Activated CD4-positive, alpha-beta T cell treated with anti-CD3 and anti-CD28 coated beads, Interleukin-2, Interleukin-6, amounts not matched to agents 100 ng/mL and 50 ng/mL, durations not matched to agents 16 hours and 8 hours (primary cell): ENCODE measurements around the gene XRCC5.
A peak's percentile ranks its signal among the peaks of the same experiment; 100 is the strongest.

Experiments
- DNase-seq: peaks from one replicate; pipeline ENCODE4 v3.0.0-alpha.2; 2020

The XRCC5 gene

GRCh38 chr2:216086207-216086893, 22.8 kb upstream of the XRCC5 start:
- no peak for DNase-seq

- peak; percentile 11 for DNase-seq
Observed at GRCh38 chr2:216090369-216090786, 18.8 kb upstream of the XRCC5 start.

DNA sequence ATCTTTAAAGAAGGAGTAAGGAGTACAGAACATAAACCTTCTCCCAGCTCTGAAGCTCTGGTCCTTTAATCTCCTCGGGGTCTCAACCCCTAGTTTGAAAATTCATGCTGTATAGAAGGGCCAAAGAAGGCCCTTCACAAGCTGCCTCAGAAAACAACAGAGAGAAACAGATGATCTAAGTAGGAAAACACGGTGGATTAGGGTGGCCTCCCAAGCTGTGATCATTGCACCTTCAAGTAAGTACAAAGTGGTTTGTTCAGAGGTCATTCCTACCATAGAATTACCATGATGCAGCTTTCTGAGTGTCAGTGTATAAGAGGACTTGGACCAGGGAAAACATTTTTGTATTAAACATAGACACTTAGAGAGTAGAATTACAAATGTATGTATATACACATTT, 16.5 kb upstream of the XRCC5 start:
- DNase-seq: no peak

DNA sequence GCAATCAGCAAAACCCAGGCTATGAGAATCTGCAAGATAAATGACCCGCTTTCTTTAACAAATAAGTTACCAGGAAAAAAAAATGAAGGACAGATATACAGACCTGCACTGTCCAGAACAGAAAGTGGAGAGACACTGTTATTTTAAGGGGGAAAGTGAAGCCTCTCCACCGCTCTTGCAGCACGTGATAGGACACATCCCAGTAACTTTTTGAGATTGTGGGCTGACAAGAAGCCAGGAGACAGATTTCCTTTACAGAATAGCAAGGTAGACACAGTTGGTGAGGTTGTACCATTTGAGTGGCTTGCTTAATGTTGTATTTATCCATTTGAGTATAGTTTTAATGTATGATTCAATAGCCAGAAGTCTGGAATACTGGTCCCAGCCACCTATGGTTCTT, 14.4 kb upstream of the XRCC5 start:
- DNase-seq: no peak

- DNase-seq: no peak
Observed at GRCh38 chr2:216098421-216099334, 10.5 kb upstream of the XRCC5 start.

DNA sequence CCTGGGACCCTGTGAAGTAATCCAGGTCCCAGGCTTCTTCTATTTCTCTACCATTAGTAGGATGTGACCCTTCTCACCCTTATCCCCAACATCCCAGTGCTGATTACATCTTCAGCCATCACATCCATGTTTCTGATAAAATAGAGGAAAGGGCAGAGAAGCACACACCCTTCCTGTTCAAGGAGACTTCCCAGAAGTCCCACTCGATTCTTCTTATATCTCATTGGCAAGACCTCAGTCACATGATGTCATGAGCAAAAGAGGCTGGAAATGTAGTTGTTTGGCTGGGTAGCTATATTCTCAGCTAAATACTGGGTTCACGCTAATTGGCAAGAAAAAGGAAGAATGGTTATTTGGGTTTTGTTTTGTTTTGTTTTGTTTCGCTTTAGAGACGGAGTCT, 8.0 kb upstream of the XRCC5 start:
- no peak for DNase-seq

DNA sequence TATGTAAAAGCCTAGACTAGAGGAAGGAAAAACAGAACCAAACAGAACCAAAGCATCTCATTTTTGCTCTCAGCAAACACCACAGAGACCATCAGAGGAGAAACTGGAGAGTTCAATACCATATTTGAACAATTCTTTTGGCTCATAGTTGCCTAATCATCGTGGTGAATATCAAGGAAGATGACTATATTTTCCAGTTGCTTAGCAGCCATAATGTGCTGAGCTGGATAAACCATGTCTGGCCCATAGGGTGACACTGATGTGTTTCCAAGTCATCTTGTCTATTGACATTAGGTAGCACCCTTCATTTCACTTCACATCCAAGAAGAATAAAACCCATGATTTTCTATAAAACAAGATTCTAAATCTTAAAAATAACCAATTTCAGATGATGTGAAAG, 5.9 kb upstream of the XRCC5 start:
- DNase-seq: no peak

DNA sequence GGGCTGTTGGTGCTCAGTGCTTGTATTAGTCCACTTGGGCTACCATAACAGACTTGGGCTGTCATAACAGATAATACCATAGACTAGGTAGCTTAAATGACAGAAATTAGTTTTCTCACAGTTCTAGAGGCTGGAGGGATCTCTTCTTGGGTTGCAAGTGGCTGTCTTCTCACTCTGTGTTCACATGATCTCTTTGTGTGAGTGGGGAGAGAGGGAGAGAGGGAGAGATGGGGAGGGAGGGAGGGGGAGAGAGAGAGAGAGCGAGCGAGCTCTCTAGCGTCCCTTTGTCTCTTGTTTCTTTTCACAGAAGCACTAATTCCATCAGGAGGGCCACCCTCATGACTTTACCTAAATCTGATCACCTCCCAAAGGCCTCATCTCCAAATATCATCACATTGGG, 4.5 kb upstream of the XRCC5 start:
- no peak for DNase-seq

DNA sequence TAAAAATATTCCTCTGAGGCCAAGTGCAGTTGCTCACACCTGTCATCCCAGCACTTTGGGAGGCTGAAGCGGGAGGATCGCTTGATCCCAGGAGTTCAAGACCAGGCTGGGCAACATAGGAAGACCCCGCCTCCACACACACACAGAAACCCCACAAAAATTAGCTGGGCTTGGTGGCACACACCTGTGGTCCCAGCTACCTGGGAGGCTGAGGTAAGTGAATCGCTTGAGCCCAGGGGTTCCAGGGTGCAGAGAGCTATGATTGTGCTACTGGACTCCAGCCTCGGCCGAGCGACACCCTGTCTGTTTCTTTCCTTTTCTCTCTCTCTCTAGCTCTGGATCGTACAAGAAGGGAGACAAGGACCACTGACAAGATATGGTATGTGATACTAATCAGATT, 1.8 kb upstream of the XRCC5 start:
- no peak for DNase-seq

GRCh38 chr2:216107760-216108159, 1.4 kb upstream of the XRCC5 start:
- no peak for DNase-seq

DNA sequence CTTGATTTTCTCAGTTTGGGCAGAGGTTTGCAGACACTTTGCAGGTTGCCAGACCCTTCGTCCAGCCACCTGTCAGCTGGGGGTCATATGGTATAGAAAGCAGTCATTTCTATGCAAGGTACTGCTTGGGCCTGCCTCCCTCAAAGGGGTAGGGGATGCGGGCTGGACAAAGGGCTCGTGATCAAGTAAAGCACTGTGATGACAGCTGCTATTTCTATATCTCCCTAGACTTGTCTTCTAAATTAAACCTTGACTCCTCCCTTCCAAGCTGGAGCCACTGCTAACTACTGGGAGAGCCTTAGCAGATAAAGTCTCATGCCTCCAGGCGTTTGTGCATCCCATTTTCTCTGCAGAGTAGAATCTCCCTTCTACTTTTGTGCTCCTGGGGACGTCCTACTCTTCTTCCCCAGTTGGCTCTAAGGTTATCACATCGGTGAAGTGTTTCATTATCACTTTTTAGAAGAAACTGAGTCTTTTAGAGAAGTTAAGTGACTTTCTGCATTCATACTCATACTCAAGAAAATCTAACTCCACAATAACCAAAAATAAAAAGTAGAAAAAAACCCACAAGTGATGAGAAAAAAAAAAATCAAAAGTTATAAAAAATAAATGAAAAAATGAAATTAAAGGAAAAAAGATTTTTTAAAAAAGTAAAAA, 710 bp upstream of the XRCC5 start:
- no peak for DNase-seq

GRCh38 chr2:216109962-216110614, 940 bp downstream of the XRCC5 start:
- DNase-seq: peak; percentile 34

- DNase-seq: no peak
Observed at GRCh38 chr2:216110620-216111019, 1.5 kb downstream of the XRCC5 start.

GRCh38 chr2:216111122-216111521, 2.0 kb downstream of the XRCC5 start:
- DNase-seq: no peak

DNA sequence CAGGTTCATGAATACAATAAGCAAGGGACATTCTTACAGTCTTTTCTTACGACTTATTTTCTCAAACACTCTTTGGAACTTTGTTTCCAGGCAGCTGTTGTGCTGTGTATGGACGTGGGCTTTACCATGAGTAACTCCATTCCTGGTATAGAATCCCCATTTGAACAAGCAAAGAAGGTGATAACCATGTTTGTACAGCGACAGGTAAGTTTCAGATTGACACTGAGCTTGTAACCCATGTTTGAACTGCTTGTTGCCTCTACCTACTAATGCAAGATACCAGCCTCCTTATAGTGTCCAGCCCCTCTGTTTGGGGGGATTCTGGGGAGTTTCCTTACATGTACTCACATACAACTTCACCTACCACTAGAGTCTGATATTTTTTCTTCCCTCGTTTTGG, 3.8 kb downstream of the XRCC5 start:
- DNase-seq: no peak

DNA sequence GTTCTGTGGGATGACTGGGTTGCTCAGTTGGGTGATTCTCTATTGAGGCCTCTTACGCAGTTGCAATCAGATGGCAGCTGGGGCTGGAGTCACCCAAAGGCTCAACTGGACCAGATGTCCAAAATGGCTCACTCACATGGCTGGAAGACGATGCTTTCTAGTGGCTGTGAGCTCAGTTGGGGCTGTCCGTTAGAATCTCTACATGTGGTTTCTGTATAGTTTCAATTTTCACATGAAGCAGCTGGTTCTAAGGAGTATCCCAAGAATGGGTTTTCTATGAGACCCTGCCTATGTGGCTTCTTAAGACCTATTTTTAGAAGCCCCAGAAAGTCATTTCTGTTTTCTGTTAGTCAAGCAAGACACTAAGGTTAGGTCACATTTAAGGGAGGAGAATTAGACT, 4.4 kb downstream of the XRCC5 start:
- DNase-seq: peak; percentile 41

- DNase-seq: no peak
Observed at GRCh38 chr2:216114382-216114713, 5.2 kb downstream of the XRCC5 start.

GRCh38 chr2:216114714-216115531, 5.8 kb downstream of the XRCC5 start:
- peak; percentile 98 for DNase-seq

GRCh38 chr2:216116418-216116817, 7.3 kb downstream of the XRCC5 start:
- no peak for DNase-seq

- DNase-seq: no peak
Observed at GRCh38 chr2:216117561-216118340, 8.6 kb downstream of the XRCC5 start.

DNA sequence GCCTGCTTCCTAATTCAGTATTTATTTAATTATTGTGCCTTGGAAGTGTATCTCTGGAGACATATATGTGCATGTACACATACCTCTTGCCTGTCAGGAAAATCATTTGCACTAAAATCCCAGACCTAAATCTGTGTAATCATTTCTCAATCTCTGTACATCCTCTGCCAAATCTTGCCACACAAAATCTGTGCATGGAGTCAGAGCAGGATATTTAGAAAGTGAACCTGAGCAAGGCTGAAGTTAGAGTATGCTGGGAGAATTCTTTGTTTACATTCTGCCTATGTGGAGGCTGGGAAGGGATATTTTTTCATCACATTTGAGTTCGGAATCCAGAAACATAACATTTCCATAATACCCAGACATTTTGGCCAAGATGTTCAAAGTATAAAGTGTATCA, 9.3 kb downstream of the XRCC5 start:
- no peak for DNase-seq

- no peak for DNase-seq
Observed at GRCh38 chr2:216119146-216119545, 10.0 kb downstream of the XRCC5 start.
